22Rv1 (cell line): Measurements from ENCODE around the gene TNFAIP8L1.

Source experiments
- H3K27ac ChIP-seq: fragments of 450-650 bp; 2 replicates; pipeline ENCODE4 v1.5.1; 2017
- ZFX ChIP-seq: fragments of 450-650 bp; IDR thresholded peaks from 2 replicates; pipeline ENCODE4 v1.6.1; 2017; ENCODE audit warnings: antibody characterized with exemption, borderline replicate concordance
- TF ChIP-seq, protein P1 (sequence below): fragments of 450-650 bp; IDR thresholded peaks from 2 replicates; pipeline ENCODE4 v1.5.1; 2017; ENCODE audit warnings: mild to moderate bottlenecking

Gene TNFAIP8L1

DNA sequence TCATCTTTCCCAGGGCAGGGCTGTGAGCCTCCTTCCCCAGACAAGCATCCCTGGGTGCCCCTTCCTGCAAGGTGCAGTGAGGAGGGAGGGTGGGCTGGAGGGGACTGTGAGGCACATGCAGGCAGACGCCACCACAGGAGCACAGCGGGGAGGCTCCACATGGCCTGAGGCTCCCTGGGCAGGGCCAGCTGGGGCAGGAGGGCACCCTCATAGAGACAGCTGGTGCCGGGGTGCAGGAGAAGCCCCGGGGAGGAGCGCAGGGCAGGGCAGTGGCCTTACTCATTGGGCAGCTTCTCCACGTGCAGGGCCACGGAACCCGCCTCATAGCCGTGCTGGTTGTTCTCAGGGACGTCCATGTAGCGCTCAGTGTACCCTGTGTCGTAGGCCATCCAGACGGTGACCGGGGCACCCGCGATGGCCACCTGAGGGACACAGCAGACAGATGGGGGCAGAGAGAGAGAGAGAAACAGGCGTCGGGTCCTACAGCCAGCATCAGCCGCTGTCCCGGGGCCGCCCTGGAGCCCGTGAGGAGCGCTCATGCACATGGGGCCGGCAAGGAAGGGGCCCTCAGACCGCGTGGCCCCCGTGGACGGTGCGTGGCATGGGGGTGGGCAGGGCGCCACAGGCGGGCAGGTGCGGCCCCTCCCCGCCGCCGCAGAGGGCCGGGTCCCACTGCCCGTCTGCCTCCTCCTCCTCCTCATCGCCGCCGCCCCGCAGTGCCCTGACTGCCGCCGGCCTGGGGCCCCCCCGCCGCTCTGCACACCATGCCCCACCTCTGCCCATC is 43.3 kb downstream of the TNFAIP8L1 start:
- no peak overlapping the region for H3K27ac ChIP-seq
- TF ChIP-seq, protein P1, sequence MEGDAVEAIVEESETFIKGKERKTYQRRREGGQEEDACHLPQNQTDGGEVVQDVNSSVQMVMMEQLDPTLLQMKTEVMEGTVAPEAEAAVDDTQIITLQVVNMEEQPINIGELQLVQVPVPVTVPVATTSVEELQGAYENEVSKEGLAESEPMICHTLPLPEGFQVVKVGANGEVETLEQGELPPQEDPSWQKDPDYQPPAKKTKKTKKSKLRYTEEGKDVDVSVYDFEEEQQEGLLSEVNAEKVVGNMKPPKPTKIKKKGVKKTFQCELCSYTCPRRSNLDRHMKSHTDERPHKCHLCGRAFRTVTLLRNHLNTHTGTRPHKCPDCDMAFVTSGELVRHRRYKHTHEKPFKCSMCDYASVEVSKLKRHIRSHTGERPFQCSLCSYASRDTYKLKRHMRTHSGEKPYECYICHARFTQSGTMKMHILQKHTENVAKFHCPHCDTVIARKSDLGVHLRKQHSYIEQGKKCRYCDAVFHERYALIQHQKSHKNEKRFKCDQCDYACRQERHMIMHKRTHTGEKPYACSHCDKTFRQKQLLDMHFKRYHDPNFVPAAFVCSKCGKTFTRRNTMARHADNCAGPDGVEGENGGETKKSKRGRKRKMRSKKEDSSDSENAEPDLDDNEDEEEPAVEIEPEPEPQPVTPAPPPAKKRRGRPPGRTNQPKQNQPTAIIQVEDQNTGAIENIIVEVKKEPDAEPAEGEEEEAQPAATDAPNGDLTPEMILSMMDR = no peak
- no peak for TF ChIP-seq ZFX

DNA sequence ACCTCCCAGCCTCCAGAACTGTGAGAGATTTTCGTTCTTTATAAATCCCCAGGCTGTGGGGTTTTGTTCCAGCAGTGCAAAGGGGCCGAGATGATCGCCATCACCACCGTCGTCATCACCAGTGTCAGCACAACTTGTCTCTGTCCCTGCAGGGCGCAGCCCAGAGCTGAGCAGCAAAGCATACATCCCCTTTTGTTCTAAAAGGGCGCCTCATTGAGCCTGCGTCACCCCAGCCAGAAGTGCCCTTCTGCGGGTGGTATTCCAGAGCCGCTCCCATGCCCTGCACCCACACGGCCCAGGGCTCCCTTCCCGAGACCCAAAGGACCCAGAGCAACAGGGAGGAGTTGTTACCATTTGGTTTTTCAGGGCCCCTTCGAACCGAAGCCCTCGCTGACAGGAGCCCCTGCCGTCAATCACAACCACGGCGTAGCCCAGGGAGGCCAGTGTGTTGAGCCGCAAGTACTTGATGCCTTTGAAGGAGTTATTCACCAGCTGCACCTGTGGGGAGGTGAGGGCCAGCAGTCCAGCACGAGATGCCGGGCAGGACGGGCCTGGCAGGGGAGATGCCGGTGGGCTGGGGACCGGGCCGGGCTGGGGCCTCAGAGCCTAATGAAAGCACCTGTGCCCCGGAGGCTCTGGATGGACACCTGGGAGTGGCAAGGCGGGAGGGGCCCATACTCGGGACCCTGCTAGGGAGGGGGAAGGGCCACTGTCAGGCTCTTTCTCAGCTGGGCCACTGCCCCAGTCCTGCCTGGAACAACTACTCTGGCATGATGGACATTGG is 45.2 kb downstream of the TNFAIP8L1 start:
- TF ChIP-seq, protein P1 = no peak
- no peak for TF ChIP-seq ZFX
- no peak overlapping the region for H3K27ac ChIP-seq

DNA sequence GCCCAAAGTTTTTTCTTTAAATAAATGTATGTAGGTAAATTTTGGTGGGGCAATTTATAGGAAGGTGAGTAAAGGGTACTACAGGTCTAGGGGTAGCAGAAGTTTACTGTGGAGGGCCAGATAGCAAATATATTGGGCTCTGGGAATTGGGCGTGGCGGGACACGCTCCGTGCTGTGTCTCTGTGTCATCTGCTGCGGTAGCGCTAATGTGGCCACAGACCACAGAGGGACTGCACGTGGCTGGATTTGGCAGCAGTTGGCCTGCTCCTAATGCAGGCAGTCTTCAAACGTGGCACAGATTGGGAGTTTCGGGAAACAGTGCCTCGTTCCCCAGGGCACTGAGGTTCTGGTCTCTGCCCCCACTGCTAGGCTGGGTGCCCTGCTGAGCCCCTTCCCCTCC is 47.4 kb downstream of the TNFAIP8L1 start:
- TF ChIP-seq, protein P1 = no peak
- TF ChIP-seq ZFX = no peak
- H3K27ac ChIP-seq = no peak overlapping the region

DNA sequence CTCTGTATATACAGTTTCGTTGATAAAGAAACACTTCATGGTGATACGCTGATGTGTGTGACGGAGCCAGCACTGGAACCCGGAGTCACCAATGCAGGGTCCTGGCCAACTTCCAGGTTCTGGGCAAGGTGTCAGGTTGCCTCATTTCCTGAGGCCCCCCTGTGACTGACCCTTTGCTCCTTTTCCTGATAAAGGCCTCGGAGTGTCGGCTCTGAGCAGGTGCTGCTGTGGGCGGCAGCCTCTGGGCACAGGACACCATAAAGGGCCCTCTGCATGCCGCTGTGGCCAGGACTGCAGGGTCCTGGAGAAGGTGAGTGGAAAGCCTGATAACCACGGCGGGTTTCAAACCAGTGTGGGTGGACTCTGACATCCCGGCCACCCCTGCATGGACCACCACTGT is 48.1 kb downstream of the TNFAIP8L1 start:
- TF ChIP-seq ZFX = no peak
- TF ChIP-seq, protein P1 = no peak
- H3K27ac ChIP-seq = no peak overlapping the region

DNA sequence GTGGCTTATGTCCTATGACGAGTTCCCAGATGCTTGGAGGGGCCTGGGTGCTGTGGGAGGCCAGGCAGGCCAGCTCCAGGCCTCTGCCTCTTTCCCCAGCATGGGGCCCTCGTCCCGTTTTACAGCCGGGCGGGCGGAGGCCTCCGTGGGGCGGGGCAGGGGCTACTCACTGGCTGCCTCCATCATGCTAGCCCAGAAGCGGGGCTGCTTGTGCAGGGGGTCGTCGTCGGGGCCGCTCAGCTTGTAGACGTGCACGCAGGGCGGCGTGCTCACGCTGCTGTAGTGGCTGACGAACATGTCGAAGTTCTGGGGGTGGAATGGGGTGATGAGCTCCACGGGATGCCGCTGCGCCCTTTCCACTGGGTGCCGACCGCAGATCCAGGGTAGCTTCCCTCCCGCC is 49.3 kb downstream of the TNFAIP8L1 start:
- TF ChIP-seq, protein P1 = no peak
- no peak for TF ChIP-seq ZFX
- H3K27ac ChIP-seq = no peak overlapping the region

DNA sequence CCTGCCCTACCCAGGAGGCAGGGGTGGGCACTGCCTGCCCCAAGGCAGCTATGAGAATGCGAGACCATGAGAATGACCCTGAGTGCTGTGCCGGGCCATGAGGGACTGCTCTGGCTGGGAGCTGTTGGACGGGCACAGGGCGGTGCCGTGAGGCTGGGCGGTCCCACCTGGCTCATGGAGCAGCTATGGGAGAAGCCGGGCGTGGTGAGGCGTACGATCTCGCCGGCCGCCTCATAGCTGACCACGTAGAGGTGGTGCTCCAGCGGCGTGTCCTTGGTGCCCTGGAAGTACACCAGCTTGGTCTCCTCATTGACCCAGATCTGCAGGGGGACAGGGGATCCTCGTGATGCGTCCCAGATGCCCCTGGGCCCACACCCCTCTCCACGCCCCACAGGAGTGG is 50.1 kb downstream of the TNFAIP8L1 start:
- H3K27ac ChIP-seq = no peak overlapping the region

More for the DNA sequence above, 50.1 kb downstream of the TNFAIP8L1 start:
- no peak for TF ChIP-seq ZFX
- TF ChIP-seq, protein P1 = no peak
